Body of pancreas (tissue), 4 donors: ENCODE data around the gene PFDN6. TPM values are rescaled to one million over a fixed set of nuclear protein-coding genes. Genes with fewer than 3 reads are reported as not detected.

ENCODE experiments used
- ATAC-seq: fragments of 150-250 bp; one replicate; pipeline ENCODE4 v1.9.1; 2016
- DNase-seq, 4 donors: peaks; one replicate each; pipeline ENCODE4 v3.0.0-alpha.2; 2019
- H3K27ac ChIP-seq, 4 donors: fragments of 200-600 bp; sonication (generic); 1 replicate in 3 of 4; 2 replicates in 1 of 4; pipeline versions ENCODE4 v1.5.1 to v1.6.1; 2016 to 2019; ENCODE audit warnings: mild to moderate bottlenecking in 1 of 4, mixed read lengths in 1 of 4, moderate library complexity in 1 of 4
- H3K27me3 ChIP-seq, 2 donors: fragments of 200-600 bp; sonication (generic); one replicate each; pipeline ENCODE4 v1.6.0; 2016; ENCODE audit warnings: mild to moderate bottlenecking in 1 of 2
- H3K36me3 ChIP-seq, 2 donors: fragments of 200-600 bp; sonication (generic); replicated peaks in 1 of 2; 2 replicates each; pipeline ENCODE4 v1.5.1; 2016; ENCODE audit warnings: low read depth in 2 of 2; ENCODE audit not compliant: insufficient read depth in 1 of 2
- H3K4me1 ChIP-seq: fragments of 200-600 bp; sonication (generic); one replicate; pipeline ENCODE4 v1.6.0; 2016
- H3K4me3 ChIP-seq, 2 donors: fragments of 200-600 bp; sonication (generic); 1 replicate in 1 of 2; 2 replicates in 1 of 2; pipeline ENCODE4 v1.5.1; 2016 to 2019
- H3K9me3 ChIP-seq, 3 donors: fragments of 200-600 bp; sonication (generic); 1 replicate in 2 of 3; 2 replicates in 1 of 3; pipeline ENCODE4 v1.5.1; 2016
- CTCF ChIP-seq, 7 experiments: fragments of 450-650 bp in 4 of 7; fragments of 200-600 bp in 3 of 7; sonication (generic) in 3 of 7; IDR thresholded peaks; one replicate each; pipeline ENCODE4 v1.5.1; 2016 to 2019; ENCODE audit warnings: antibody characterized with exemption in 7 of 7
- POLR2A ChIP-seq, 3 donors: fragments of 450-650 bp; IDR thresholded peaks; one replicate each; pipeline ENCODE4 v1.6.1; 2016; ENCODE audit warnings: antibody characterized with exemption in 3 of 3, mild to moderate bottlenecking in 2 of 3
- WGBS, 2 donors: methylation state at CpG; one replicate each; pipeline ENCODE4 v1.1.5; 2017; 5-methylcytosine and 5-hydroxymethylcytosine counted together
- intact Hi-C: fragments of 100-400 bp; cut with DNase I; formaldehyde crosslinking; loops from one replicate; pipeline ENCODE4 v1.15.1; 2023
- total RNA-seq, 2 donors: library from RNA; depleted of rRNA; stranded (reverse); fragments of >200 nt; gene quantifications; one replicate each; pipeline ENCODE4 v1.1.0, GENCODE V29; 2016

PFDN6 gene
- total RNA-seq, 2 donors from 2014 or later, result 10.2 to 19.7 TPM

- Histone ChIP-seq H3K36me3 (peaks cover 3 to 4% of the 10 kb centered on the region in 2 donors), H3K4me3 (no peak overlapping the region), H3K4me1 (peaks cover 65% of the 10 kb centered on the region), H3K9me3 (no peaks in the 10 kb centered on the region), H3K27ac (peak overlapping the region in 3 of 4 donors; percentile 78 to 86 (median 84)), H3K27me3 (no peaks in the 10 kb centered on the region)
- intact Hi-C loops, result no loop called here
- ATAC-seq (no peak), DNase-seq (no peak)
- no peak for TF ChIP-seq POLR2A (IDR thresholded peaks at IDR 0.05)
- no peak for TF ChIP-seq CTCF (IDR thresholded peaks at IDR 0.05)
- WGBS, 2 donors, result 58 to 69% methylated on average over 8 of the region's 8 CpGs
Observed at GRCh38 chr6:33318426-33319073, 29.1 kb downstream of the PFDN6 start.

GRCh38 chr6:33319939-33320314 is 30.5 kb downstream of the PFDN6 start:
- Histone ChIP-seq H3K27me3 (no peaks in the 10 kb centered on the region), H3K4me3 (no peak overlapping the region), H3K9me3 (no peaks in the 10 kb centered on the region), H3K4me1 (peaks cover 64% of the 10 kb centered on the region), H3K36me3 (peaks cover 3 to 4% of the 10 kb centered on the region in 2 donors), H3K27ac (peak overlapping the region in 3 of 4 donors; percentile 34 to 71 (median 50))
- no peak for TF ChIP-seq CTCF (IDR thresholded peaks at IDR 0.05)
- TF ChIP-seq POLR2A (IDR thresholded peaks at IDR 0.05), result no peak
- ATAC-seq, result no peak
- WGBS, 2 donors, result 81 to 91% methylated on average over 3 of the region's 3 CpGs
- intact Hi-C loops, result no loop called here
- DNase-seq, result no peak

- DNase-seq (peak; percentile 64 to 76 (median 72)), ATAC-seq (no peak)
- Histone ChIP-seq H3K4me3 (no peak overlapping the region), H3K4me1 (peaks cover 58% of the 10 kb centered on the region), H3K27ac (peak overlapping the region in 3 of 4 donors; percentile 34 to 71 (median 50)), H3K9me3 (no peaks in the 10 kb centered on the region), H3K27me3 (no peaks in the 10 kb centered on the region), H3K36me3 (peaks cover 3 to 4% of the 10 kb centered on the region in 2 donors)
- intact Hi-C loops, result no loop called here
- WGBS, 2 donors, result 70 to 73% methylated on average over 31 to 32 of the region's 32 CpGs
- TF ChIP-seq POLR2A (IDR thresholded peaks at IDR 0.05) (peak in 1 of 3 donors; percentile 4), CTCF (IDR thresholded peaks at IDR 0.05) (no peak)
Observed at GRCh38 chr6:33320315-33321181, 31.1 kb downstream of the PFDN6 start.

GRCh38 chr6:33321227-33321626 is 31.8 kb downstream of the PFDN6 start:
- TF ChIP-seq POLR2A (IDR thresholded peaks at IDR 0.05) (no peak), CTCF (IDR thresholded peaks at IDR 0.05) (no peak)
- peak overlapping the region in 1 of 4 donors; percentile 71 for H3K27ac ChIP-seq
- DNase-seq, result no peak
- WGBS, 2 donors, result 69 to 78% methylated on average over 7 to 9 of the region's 9 CpGs
- intact Hi-C loops, result no loop called here
- H3K27me3 ChIP-seq, result no peaks in the 10 kb centered on the region
- no peaks in the 10 kb centered on the region for H3K9me3 ChIP-seq
- peaks cover 3 to 4% of the 10 kb centered on the region in 2 donors for H3K36me3 ChIP-seq
- H3K4me1 ChIP-seq, result peaks cover 57% of the 10 kb centered on the region
- no peak for ATAC-seq
- no peak overlapping the region for H3K4me3 ChIP-seq
